HG03575 (cell line): Measurements from ENCODE around the gene HS1BP3.

ENCODE experiments used
- ATAC-seq: cut with Tn5 transposase; IDR thresholded peaks from one replicate; pipeline ENCODE4 v1.9.1; 2021; ENCODE audit not compliant: unreplicated experiment, insufficient number of reproducible peaks, low FRiP score; ENCODE audit errors: extremely low read depth

HS1BP3 gene

GRCh38 chr2:20650393-20650876, 463 bp downstream of the HS1BP3 start:
- no peak for ATAC-seq

- ATAC-seq = no peak
Observed at GRCh38 chr2:20649976-20650375, 922 bp downstream of the HS1BP3 start.

- ATAC-seq = no peak
Observed at GRCh38 chr2:20649576-20649975, 1.3 kb downstream of the HS1BP3 start.

GRCh38 chr2:20648831-20649230, 2.1 kb downstream of the HS1BP3 start:
- no peak for ATAC-seq

GRCh38 chr2:20648206-20648605, 2.7 kb downstream of the HS1BP3 start:
- ATAC-seq = no peak

- no peak for ATAC-seq
Observed at GRCh38 chr2:20647738-20648137, 3.2 kb downstream of the HS1BP3 start.

- no peak for ATAC-seq
Observed at GRCh38 chr2:20647211-20647610, 3.7 kb downstream of the HS1BP3 start.

- ATAC-seq = no peak
Observed at GRCh38 chr2:20646446-20646845, 4.5 kb downstream of the HS1BP3 start.

- no peak for ATAC-seq
Observed at GRCh38 chr2:20645761-20646160, 5.1 kb downstream of the HS1BP3 start.

GRCh38 chr2:20645301-20645701, 5.6 kb downstream of the HS1BP3 start:
- ATAC-seq = no peak

GRCh38 chr2:20643826-20644225, 7.1 kb downstream of the HS1BP3 start:
- no peak for ATAC-seq

- ATAC-seq = no peak
Observed at GRCh38 chr2:20643060-20643459, 7.8 kb downstream of the HS1BP3 start.

- no peak for ATAC-seq
Observed at GRCh38 chr2:20642055-20642971, 8.6 kb downstream of the HS1BP3 start.

- no peak for ATAC-seq
Observed at GRCh38 chr2:20641123-20641985, 9.5 kb downstream of the HS1BP3 start.

- no peak for ATAC-seq
Observed at GRCh38 chr2:20640411-20641122, 10.3 kb downstream of the HS1BP3 start.

- ATAC-seq = no peak
Observed at GRCh38 chr2:20638646-20639430, 12.1 kb downstream of the HS1BP3 start.

- no peak for ATAC-seq
Observed at GRCh38 chr2:20638014-20638413, 12.9 kb downstream of the HS1BP3 start.

- ATAC-seq = no peak
Observed at GRCh38 chr2:20637147-20637546, 13.8 kb downstream of the HS1BP3 start.
